GM13976 (cell line): ENCODE data around the gene SH3PXD2A.

Experiments
- DNase-seq: peaks from one replicate; pipeline ENCODE4 v3.0.0; 2012; ENCODE audit warnings: low spot score
- CTCF ChIP-seq: IDR thresholded peaks from 2 replicates; pipeline ENCODE4 v1.5.1; 2012; ENCODE audit warnings: borderline replicate concordance, mild to moderate bottlenecking; ENCODE audit not compliant: insufficient read depth; ENCODE audit errors: extremely low read depth, missing control alignments, control extremely low read depth
- in situ Hi-C: fragments of 300-500 bp; cut with MboI; formaldehyde crosslinking; loops from one replicate; pipeline ENCODE4 v1.12.0; 2022; ENCODE audit warnings: low sequenced_read_pairs, mixed read lengths, inconsistent platforms; ENCODE audit not compliant: unreplicated experiment

SH3PXD2A gene

GRCh38 chr10:103645141-103646054 lies 210.0 kb downstream of the SH3PXD2A start:
- DNase-seq: no peak
- in situ Hi-C loops: no loop called here
- no peak for TF ChIP-seq CTCF

- in situ Hi-C loops: no loop called here
- no peak for DNase-seq
- TF ChIP-seq CTCF: no peak
Measured at GRCh38 chr10:103643381-103643780, 212.0 kb downstream of the SH3PXD2A start.

DNA sequence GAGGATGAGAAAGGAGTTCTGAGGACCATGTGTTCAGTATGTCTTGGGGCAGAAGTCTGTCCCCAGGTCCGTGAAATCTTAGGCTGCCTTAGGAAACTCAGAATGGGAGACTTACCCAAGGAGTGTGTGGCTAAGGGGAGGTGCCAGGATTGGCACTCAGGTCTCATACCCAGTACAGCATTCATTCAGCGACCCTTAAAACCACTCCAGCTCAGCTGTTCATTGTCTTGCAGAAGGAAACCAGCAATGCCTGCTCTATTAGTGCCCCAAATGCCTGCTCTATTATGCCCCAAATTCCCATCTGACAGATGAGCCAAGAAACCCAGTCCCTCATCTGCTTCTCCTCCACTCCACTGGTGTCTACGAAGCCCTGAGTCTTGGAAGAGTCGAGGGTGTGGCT lies 214.1 kb downstream of the SH3PXD2A start:
- in situ Hi-C loops: no loop called here
- DNase-seq: no peak
- no peak for TF ChIP-seq CTCF

- no peak for DNase-seq
- in situ Hi-C loops: no loop called here
- no peak for TF ChIP-seq CTCF
Measured at GRCh38 chr10:103640436-103641181, 214.8 kb downstream of the SH3PXD2A start.

- TF ChIP-seq CTCF: no peak
- in situ Hi-C loops: no loop called here
- DNase-seq: no peak
Measured at GRCh38 chr10:103638948-103639347, 216.4 kb downstream of the SH3PXD2A start.

DNA sequence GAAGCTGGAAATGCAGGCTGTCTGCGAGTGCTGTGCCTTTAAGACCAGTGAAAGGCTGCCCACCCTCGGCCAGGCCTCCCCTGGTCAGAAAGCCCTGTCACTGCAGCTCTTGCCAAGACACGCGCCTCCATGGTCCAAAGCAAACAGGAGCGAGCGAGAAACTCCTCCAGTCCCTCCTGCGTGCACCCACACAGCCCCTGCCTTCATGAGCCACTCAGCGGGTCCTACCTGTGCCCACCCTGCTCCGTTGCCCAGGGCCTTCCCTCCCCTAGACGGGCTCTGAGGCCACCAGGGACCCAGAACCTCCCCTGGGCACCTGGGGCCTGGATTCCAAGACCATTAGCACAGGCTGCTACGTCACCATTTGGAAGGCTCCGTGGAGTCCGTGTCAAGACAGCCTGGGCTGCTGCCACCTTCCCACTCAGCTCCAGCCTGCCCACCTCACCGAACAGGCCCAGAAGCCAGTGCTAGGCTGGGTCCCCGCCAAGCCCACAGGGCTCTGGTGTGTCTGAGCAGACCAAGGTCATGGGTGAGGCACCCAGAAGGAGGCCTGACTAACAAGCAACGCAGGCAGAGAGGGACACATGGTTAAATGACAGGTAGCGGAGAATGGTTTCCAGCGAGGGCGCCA lies 217.3 kb downstream of the SH3PXD2A start:
- TF ChIP-seq CTCF: no peak
- DNase-seq: no peak
- in situ Hi-C loops: no loop called here
